Neuronal stem cell (in vitro differentiated cells): ENCODE measurements around the gene LTA.
A peak's percentile ranks its signal among the peaks of the same experiment; 100 is the strongest.

Experiments used
- DNase-seq: peaks from one replicate; pipeline ENCODE4 v3.0.0-alpha.2; 2013; ENCODE audit warnings: low spot score
- H2AFZ ChIP-seq: one replicate; pipeline ENCODE4 v1.6.1; 2013; ENCODE audit warnings: mild to moderate bottlenecking, low read length, inconsistent platforms
- H2AK5ac ChIP-seq: 2 replicates; pipeline ENCODE4 v1.6.1; 2013; ENCODE audit warnings: low read depth, mild to moderate bottlenecking, inconsistent platforms, low read length, moderate library complexity, mixed read lengths
- H2BK120ac ChIP-seq: 2 replicates; pipeline ENCODE4 v1.6.1; 2013; ENCODE audit warnings: low read depth, mild to moderate bottlenecking, inconsistent platforms, low read length, moderate library complexity, mixed read lengths
- H2BK12ac ChIP-seq: one replicate; pipeline ENCODE4 v1.6.1; 2013; ENCODE audit warnings: low read length, inconsistent platforms
- H2BK15ac ChIP-seq: 2 replicates; pipeline ENCODE4 v1.6.1; 2013; ENCODE audit warnings: mild to moderate bottlenecking, low read length, inconsistent platforms, mixed read lengths
- H2BK5ac ChIP-seq: one replicate; pipeline ENCODE4 v1.6.1; 2013; ENCODE audit warnings: inconsistent platforms, mild to moderate bottlenecking, low read length, moderate library complexity
- H3K14ac ChIP-seq: one replicate; pipeline ENCODE4 v1.6.1; 2013; ENCODE audit warnings: low read length, inconsistent platforms
- H3K18ac ChIP-seq: 2 replicates; pipeline ENCODE4 v1.6.1; 2013; ENCODE audit warnings: low read length, inconsistent platforms
- H3K23ac ChIP-seq: 2 replicates; pipeline ENCODE4 v1.6.1; 2013; ENCODE audit warnings: low read depth, mild to moderate bottlenecking, mixed read lengths, low read length, inconsistent platforms; ENCODE audit not compliant: poor library complexity
- H3K27ac ChIP-seq: replicated peaks from 3 replicates; pipeline ENCODE4 v1.5.1; 2013; ENCODE audit warnings: low read length, inconsistent platforms
- H3K27me3 ChIP-seq, 3 experiments: 2 replicates each; pipeline ENCODE4 v1.6.1; 2013; ENCODE audit warnings: low read length in 3 of 3, mild to moderate bottlenecking in 2 of 3, inconsistent platforms in 1 of 3, low read depth in 1 of 3, mixed read lengths in 1 of 3, moderate library complexity in 1 of 3; ENCODE audit not compliant: control insufficient read depth in 3 of 3, insufficient read depth in 3 of 3
- H3K36me3 ChIP-seq, 2 donors: replicated peaks in 1 of 2; 2 replicates each; pipeline ENCODE4 v1.6.1; 2013; ENCODE audit warnings: low read length in 2 of 2; ENCODE audit not compliant: control insufficient read depth in 2 of 2, insufficient read depth in 2 of 2
- H3K4ac ChIP-seq: 2 replicates; pipeline ENCODE4 v1.6.1; 2013; ENCODE audit warnings: inconsistent platforms, mild to moderate bottlenecking, low read length, moderate library complexity
- H3K4me1 ChIP-seq, 2 donors: 1 replicate in 1 of 2; 2 replicates in 1 of 2; pipeline ENCODE4 v1.6.1; 2013; ENCODE audit warnings: low read length in 2 of 2, low read depth in 1 of 2; ENCODE audit not compliant: control insufficient read depth in 2 of 2, insufficient read depth in 1 of 2
- H3K4me2 ChIP-seq: one replicate; pipeline ENCODE4 v1.6.1; 2013; ENCODE audit warnings: mild to moderate bottlenecking, low read length, inconsistent platforms; ENCODE audit not compliant: insufficient read depth, poor library complexity, severe bottlenecking
- H3K4me3 ChIP-seq, 2 donors: 2 replicates each; pipeline ENCODE4 v1.5.1; 2013; ENCODE audit warnings: low read length in 2 of 2, mild to moderate bottlenecking in 2 of 2, inconsistent platforms in 1 of 2, moderate library complexity in 1 of 2
- H3K79me1 ChIP-seq: one replicate; pipeline ENCODE4 v1.6.1; 2013; ENCODE audit warnings: low read depth, mild to moderate bottlenecking, inconsistent platforms, low read length, moderate library complexity
- H3K9ac ChIP-seq: one replicate; pipeline ENCODE4 v1.6.1; 2013; ENCODE audit warnings: mild to moderate bottlenecking, low read depth, low read length, inconsistent platforms; ENCODE audit not compliant: poor library complexity
- H3K9me3 ChIP-seq, 2 donors: replicated peaks in 1 of 2; 2 replicates each; pipeline versions ENCODE3 to v1.6.1; 2013; ENCODE audit warnings: low read length in 2 of 2, mild to moderate bottlenecking in 2 of 2, inconsistent platforms in 1 of 2, low read depth in 1 of 2, mixed read lengths in 1 of 2, moderate library complexity in 1 of 2; ENCODE audit not compliant: control insufficient read depth in 2 of 2, insufficient read depth in 1 of 2
- H4K8ac ChIP-seq: one replicate; pipeline ENCODE4 v1.6.1; 2013; ENCODE audit warnings: low read depth, mild to moderate bottlenecking, inconsistent platforms, low read length, moderate library complexity
- H4K91ac ChIP-seq: one replicate; pipeline ENCODE4 v1.6.1; 2013; ENCODE audit warnings: low read length, low read depth, mild to moderate bottlenecking, inconsistent platforms; ENCODE audit not compliant: poor library complexity
- WGBS, 2 donors: extraction: QIAGEN DNeasy Blood & Tissue Kit; methylation state at CpG; one replicate each; pipeline ENCODE4 v1.1.7; 2013; ENCODE audit warnings: missing lambda C conversion rate in 2 of 2, mixed read lengths in 1 of 2; ENCODE audit not compliant: insufficient read length in 2 of 2, insufficient replicate concordance in 1 of 2; ENCODE audit errors: extremely low coverage in 2 of 2; 5-methylcytosine and 5-hydroxymethylcytosine counted together

LTA gene

GRCh38 chr6:31534521-31535040 lies 37.5 kb upstream of the LTA start:
- peaks cover 79 to 100% of the 10 kb centered on the region in 2 donors for H3K36me3 ChIP-seq
- H3K4me2 ChIP-seq = no peak overlapping the region
- WGBS, 2 donors = no CpG with 5 or more reads among the region's 24 CpGs
- H3K4me3 ChIP-seq = no peak overlapping the region
- H3K4ac ChIP-seq = no peak overlapping the region
- H3K27me3 ChIP-seq = no peaks in the 10 kb centered on the region
- H2BK120ac ChIP-seq = no peak overlapping the region
- no peak overlapping the region for H2BK15ac ChIP-seq
- peaks cover 3 to 10% of the 10 kb centered on the region in 2 donors for H3K4me1 ChIP-seq
- no peak overlapping the region for H3K9ac ChIP-seq
- no peak overlapping the region for H3K18ac ChIP-seq
- no peak overlapping the region for H3K14ac ChIP-seq
- H3K79me1 ChIP-seq = peaks cover 12% of the 10 kb centered on the region
- no peak overlapping the region for H2AK5ac ChIP-seq
- H4K8ac ChIP-seq = no peak overlapping the region
- no peak overlapping the region for H2AFZ ChIP-seq
- H2BK12ac ChIP-seq = no peak overlapping the region
- peak overlapping the region; percentile 48 for H3K23ac ChIP-seq
- no peak for DNase-seq
- no peak overlapping the region for H2BK5ac ChIP-seq
- no peaks in the 10 kb centered on the region for H3K9me3 ChIP-seq
- no peak overlapping the region for H4K91ac ChIP-seq
- no peak overlapping the region for H3K27ac ChIP-seq

- H3K23ac ChIP-seq = no peak overlapping the region
- H2AFZ ChIP-seq = no peak overlapping the region
- H3K4me3 ChIP-seq = no peak overlapping the region
- no peak overlapping the region for H3K4me2 ChIP-seq
- H2BK15ac ChIP-seq = no peak overlapping the region
- no peaks in the 10 kb centered on the region for H3K27me3 ChIP-seq
- H2BK12ac ChIP-seq = no peak overlapping the region
- no peak overlapping the region for H2BK120ac ChIP-seq
- no peak overlapping the region for H4K91ac ChIP-seq
- no peak overlapping the region for H2BK5ac ChIP-seq
- no peak overlapping the region for H3K14ac ChIP-seq
- H2AK5ac ChIP-seq = no peak overlapping the region
- H3K9me3 ChIP-seq = no peaks in the 10 kb centered on the region
- no peak overlapping the region for H3K18ac ChIP-seq
- H3K4me1 ChIP-seq = peaks cover 8 to 18% of the 10 kb centered on the region in 2 donors
- no peak for DNase-seq
- no peak overlapping the region for H3K9ac ChIP-seq
- H3K79me1 ChIP-seq = peaks cover 12% of the 10 kb centered on the region
- no peak overlapping the region for H4K8ac ChIP-seq
- H3K4ac ChIP-seq = no peak overlapping the region
- WGBS, 2 donors = no CpG with 5 or more reads among the region's 2 CpGs
- no peak overlapping the region for H3K27ac ChIP-seq
- peaks cover 77 to 100% of the 10 kb centered on the region in 2 donors for H3K36me3 ChIP-seq
Measured at GRCh38 chr6:31535538-31536324, 36.4 kb upstream of the LTA start.

- H3K36me3 ChIP-seq = peaks cover 53 to 72% of the 10 kb centered on the region in 2 donors
- H3K4me3 ChIP-seq = no peak overlapping the region
- no CpG with 5 or more reads among the region's 6 CpGs for WGBS, 2 donors
Measured at GRCh38 chr6:31538805-31539400, 33.2 kb upstream of the LTA start.

GRCh38 chr6:31540640-31541039 lies 31.4 kb upstream of the LTA start:
- H3K36me3 ChIP-seq = peaks cover 37 to 55% of the 10 kb centered on the region in 2 donors

More at GRCh38 chr6:31538805-31539400, 33.2 kb upstream of the LTA start:
- H3K9me3 ChIP-seq = no peaks in the 10 kb centered on the region
- no peak overlapping the region for H2AK5ac ChIP-seq
- no peak overlapping the region for H3K23ac ChIP-seq
- H2BK5ac ChIP-seq = no peak overlapping the region
- no peak overlapping the region for H2BK120ac ChIP-seq
- no peak overlapping the region for H3K14ac ChIP-seq
- H3K79me1 ChIP-seq = peaks cover 12% of the 10 kb centered on the region
- H4K8ac ChIP-seq = no peak overlapping the region
- H3K4me2 ChIP-seq = no peak overlapping the region
- no peak overlapping the region for H3K27ac ChIP-seq
- H3K4me1 ChIP-seq = peaks cover 8 to 23% of the 10 kb centered on the region in 2 donors
- H3K9ac ChIP-seq = no peak overlapping the region
- H2AFZ ChIP-seq = no peak overlapping the region
- H3K4ac ChIP-seq = no peak overlapping the region
- no peak overlapping the region for H2BK15ac ChIP-seq
- H3K27me3 ChIP-seq = no peaks in the 10 kb centered on the region
- no peak for DNase-seq
- H3K18ac ChIP-seq = no peak overlapping the region
- no peak overlapping the region for H2BK12ac ChIP-seq
- no peak overlapping the region for H4K91ac ChIP-seq

More at GRCh38 chr6:31540640-31541039, 31.4 kb upstream of the LTA start:
- no peak overlapping the region for H2AK5ac ChIP-seq
- H3K79me1 ChIP-seq = peaks cover 4% of the 10 kb centered on the region
- no peak overlapping the region for H3K4ac ChIP-seq
- no peak overlapping the region for H3K27ac ChIP-seq
- no peak overlapping the region for H2BK15ac ChIP-seq
- H2BK120ac ChIP-seq = no peak overlapping the region
- H2BK5ac ChIP-seq = no peak overlapping the region
- no peak overlapping the region for H3K18ac ChIP-seq
- H3K27me3 ChIP-seq = no peaks in the 10 kb centered on the region
- H3K4me1 ChIP-seq = peaks cover 8 to 23% of the 10 kb centered on the region in 2 donors
- no peak overlapping the region for H4K8ac ChIP-seq
- H4K91ac ChIP-seq = no peak overlapping the region
- peak overlapping the region; percentile 87 to 92 for H3K4me3 ChIP-seq
- DNase-seq = no peak
- no peaks in the 10 kb centered on the region for H3K9me3 ChIP-seq
- no peak overlapping the region for H3K23ac ChIP-seq
- H3K4me2 ChIP-seq = peak overlapping the region; percentile 75
- no peak overlapping the region for H2BK12ac ChIP-seq
- no peak overlapping the region for H3K9ac ChIP-seq
- no peak overlapping the region for H3K14ac ChIP-seq
- no CpG with 5 or more reads among the region's 4 CpGs for WGBS, 2 donors
- no peak overlapping the region for H2AFZ ChIP-seq
